Activated naive CD4-positive, alpha-beta T cell treated with anti-CD3 and anti-CD28 coated beads, Interleukin-2, amount 50 U/mL, for 24 hours (primary cell): ENCODE measurements around the gene ANO2.

Experiments
- H3K27ac Mint-ChIP-seq: one replicate; pipeline ENCODE4 v1.8.0; 2021; ENCODE audit warnings: mild to moderate bottlenecking, mixed read lengths
- H3K27me3 Mint-ChIP-seq: one replicate; pipeline ENCODE4 v1.8.0; 2021; ENCODE audit warnings: mixed read lengths
- H3K36me3 Mint-ChIP-seq: one replicate; pipeline ENCODE4 v1.8.0; 2021; ENCODE audit warnings: mixed read lengths
- H3K4me1 Mint-ChIP-seq: one replicate; pipeline ENCODE4 v1.8.0; 2021; ENCODE audit warnings: mixed read lengths
- H3K4me3 Mint-ChIP-seq: one replicate; pipeline ENCODE4 v1.8.0; 2021; ENCODE audit warnings: mild to moderate bottlenecking, mixed read lengths
- H3K9me3 Mint-ChIP-seq: one replicate; pipeline ENCODE4 v1.8.0; 2021; ENCODE audit warnings: mixed read lengths

The ANO2 gene

DNA sequence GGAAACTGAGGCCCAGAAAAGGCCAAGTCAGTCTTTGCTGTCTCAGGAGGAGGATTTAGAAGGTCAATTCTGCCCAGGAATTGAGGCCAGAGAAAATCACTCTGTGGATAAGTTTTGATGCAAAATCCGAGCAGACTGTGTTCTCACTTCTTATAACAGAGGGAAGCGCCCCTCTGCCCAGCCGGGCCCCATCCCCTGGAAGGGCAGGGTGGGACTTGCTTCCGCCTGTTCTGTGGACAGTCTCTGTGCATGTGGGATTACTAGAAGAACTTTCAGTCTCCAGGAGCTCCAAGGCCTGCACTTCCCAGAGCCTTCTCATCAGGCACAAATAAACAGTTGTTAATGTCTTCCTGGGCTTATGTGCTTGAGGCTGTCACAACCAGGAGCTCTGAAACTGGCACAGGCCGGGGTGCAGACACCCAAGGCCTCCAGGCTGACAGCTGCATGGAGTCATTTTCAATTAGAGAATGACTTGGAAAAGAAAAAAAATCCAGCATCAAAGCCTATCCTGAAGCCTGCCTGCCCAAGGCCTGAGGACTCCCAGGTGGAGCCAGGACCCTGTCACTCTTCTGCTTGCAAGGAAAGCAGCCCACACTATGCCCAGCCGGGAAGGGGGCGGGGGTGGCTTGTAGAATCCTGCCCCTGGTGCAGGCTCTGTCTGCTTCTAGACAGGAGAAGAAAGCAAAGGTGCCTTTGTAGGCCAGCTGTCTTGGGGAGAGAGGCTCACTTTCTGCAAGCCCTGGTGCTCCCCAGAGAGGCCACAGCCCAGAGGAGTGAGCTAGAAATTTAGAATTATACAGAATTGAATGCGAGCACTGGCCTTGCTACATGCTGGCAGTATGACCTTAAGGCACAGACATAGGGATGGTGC is 428.5 kb downstream of the ANO2 start:
- H3K9me3 Mint-ChIP-seq, result no peaks in the 10 kb centered on the region

DNA sequence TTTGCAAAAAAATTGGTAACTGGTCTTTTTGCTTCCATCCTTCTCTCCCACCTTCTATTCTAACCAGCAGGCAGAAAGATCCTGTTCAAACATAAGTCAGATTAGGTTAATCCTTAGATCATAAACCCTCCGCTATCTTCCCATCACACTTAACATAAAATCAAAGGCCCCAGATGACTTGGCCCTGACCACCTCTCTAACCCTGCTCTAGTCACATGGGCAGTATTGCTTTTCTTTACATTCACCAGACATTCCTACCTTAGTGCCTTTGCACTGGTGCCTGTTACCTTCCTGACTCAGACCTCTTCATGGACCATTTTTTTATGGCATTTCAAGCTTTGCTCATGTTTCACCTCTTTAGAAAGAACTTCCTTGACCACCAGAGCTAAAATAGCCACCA is 429.6 kb downstream of the ANO2 start:
- Mint-ChIP-seq H3K36me3 (no peaks in the 10 kb centered on the region), H3K4me1 (no peaks in the 10 kb centered on the region), H3K9me3 (no peaks in the 10 kb centered on the region), H3K4me3 (no peak overlapping the region), H3K27ac (no peak overlapping the region), H3K27me3 (peaks cover 1% of the 10 kb centered on the region)

More for the DNA sequence above, 428.5 kb downstream of the ANO2 start:
- H3K27ac Mint-ChIP-seq, result no peak overlapping the region
- no peak overlapping the region for H3K4me3 Mint-ChIP-seq
- H3K36me3 Mint-ChIP-seq, result no peaks in the 10 kb centered on the region
- no peaks in the 10 kb centered on the region for H3K4me1 Mint-ChIP-seq
- peaks cover 1% of the 10 kb centered on the region for H3K27me3 Mint-ChIP-seq

DNA sequence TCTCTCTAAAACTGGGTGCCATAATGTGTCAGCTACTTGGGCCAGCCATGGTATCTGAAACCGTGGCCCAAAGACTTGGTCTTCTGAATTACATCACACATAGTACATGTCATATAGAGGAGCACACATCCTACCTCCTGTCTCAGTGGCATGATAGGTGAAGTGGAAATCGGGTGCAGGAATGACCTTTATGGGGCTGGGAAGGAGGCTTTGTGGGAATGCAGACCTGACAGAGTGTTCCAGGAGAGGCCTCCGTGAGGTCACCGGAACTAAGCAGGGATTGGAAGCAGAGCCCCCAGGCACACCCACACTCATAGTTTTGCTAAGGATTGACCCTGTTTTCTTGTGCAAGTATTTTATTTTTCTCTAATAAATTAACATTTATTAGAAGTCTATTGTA is 430.5 kb downstream of the ANO2 start:
- Mint-ChIP-seq H3K27me3 (peaks cover 1% of the 10 kb centered on the region), H3K4me3 (no peak overlapping the region), H3K36me3 (no peaks in the 10 kb centered on the region), H3K4me1 (no peaks in the 10 kb centered on the region), H3K9me3 (no peaks in the 10 kb centered on the region), H3K27ac (no peak overlapping the region)

DNA sequence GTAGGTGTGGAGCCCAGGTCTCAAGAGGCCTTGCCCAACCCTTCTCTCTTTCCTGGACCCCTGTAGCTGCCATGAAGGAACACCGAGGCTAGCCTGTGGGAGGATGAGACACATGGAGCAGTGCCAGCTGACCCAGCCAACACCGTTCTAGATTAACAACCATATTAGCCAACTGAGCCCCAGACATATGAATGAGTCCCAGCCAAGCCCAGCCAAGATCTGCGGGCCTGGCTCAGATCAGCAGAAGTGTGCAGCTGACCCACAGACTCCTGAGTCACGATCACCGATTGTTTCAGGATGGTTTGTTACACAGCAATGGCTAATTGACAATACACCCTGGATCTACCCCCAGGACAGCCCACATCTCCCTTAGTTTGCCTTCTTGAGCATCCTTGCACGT is 431.0 kb downstream of the ANO2 start:
- no peaks in the 10 kb centered on the region for H3K9me3 Mint-ChIP-seq

DNA sequence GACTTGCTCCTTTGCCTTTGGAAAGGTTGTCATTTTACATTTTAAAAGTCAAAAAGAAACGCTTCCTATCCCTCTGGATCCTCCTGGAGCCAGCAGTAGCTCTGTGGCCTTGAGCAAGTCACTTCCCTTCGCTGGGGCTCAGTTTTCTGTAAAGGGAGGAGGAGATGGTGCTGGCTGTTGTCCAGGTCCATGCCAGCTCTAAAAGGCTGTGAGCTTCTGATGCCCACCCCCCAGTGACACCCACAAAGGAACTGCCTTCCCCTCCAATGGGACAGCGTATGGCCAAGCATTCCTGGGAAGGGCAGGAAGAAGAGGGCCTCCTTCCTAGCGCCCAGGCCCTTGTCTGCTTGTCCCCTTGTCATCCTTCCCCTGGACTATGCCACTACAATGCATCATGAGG is 431.7 kb downstream of the ANO2 start:
- H3K4me3 Mint-ChIP-seq, result no peak overlapping the region

More for the DNA sequence above, 431.0 kb downstream of the ANO2 start:
- no peak overlapping the region for H3K4me3 Mint-ChIP-seq
- H3K4me1 Mint-ChIP-seq, result no peaks in the 10 kb centered on the region
- H3K27me3 Mint-ChIP-seq, result peaks cover 1% of the 10 kb centered on the region
- H3K27ac Mint-ChIP-seq, result no peak overlapping the region
- H3K36me3 Mint-ChIP-seq, result no peaks in the 10 kb centered on the region

More for the DNA sequence above, 431.7 kb downstream of the ANO2 start:
- H3K9me3 Mint-ChIP-seq, result no peaks in the 10 kb centered on the region
- no peak overlapping the region for H3K27ac Mint-ChIP-seq
- no peaks in the 10 kb centered on the region for H3K4me1 Mint-ChIP-seq
- peaks cover 1% of the 10 kb centered on the region for H3K27me3 Mint-ChIP-seq
- no peaks in the 10 kb centered on the region for H3K36me3 Mint-ChIP-seq
